Endothelial cell (in vitro differentiated cells): Measurements from ENCODE around the gene EHD1. TPM values are rescaled to one million over a fixed set of nuclear protein-coding genes. Genes with fewer than 3 reads are reported as not detected.

Experiments
- DNase-seq: peaks from one replicate; pipeline ENCODE4 v3.0.0; 2021; ENCODE audit warnings: low spot score
- H3K27ac Mint-ChIP-seq: one replicate; pipeline ENCODE4 v1.8.0; 2021; ENCODE audit warnings: mixed read lengths, inconsistent platforms; ENCODE audit not compliant: unreplicated experiment
- H3K27me3 Mint-ChIP-seq: one replicate; pipeline ENCODE4 v1.8.0; 2021; ENCODE audit warnings: mild to moderate bottlenecking, moderate library complexity, mixed read lengths, inconsistent platforms; ENCODE audit not compliant: unreplicated experiment
- H3K36me3 Mint-ChIP-seq: one replicate; pipeline ENCODE4 v1.8.0; 2021; ENCODE audit warnings: mild to moderate bottlenecking, low read depth, mixed read lengths, inconsistent platforms; ENCODE audit not compliant: unreplicated experiment
- H3K4me1 Mint-ChIP-seq: one replicate; pipeline ENCODE4 v1.8.0; 2021; ENCODE audit warnings: mild to moderate bottlenecking, mixed read lengths, inconsistent platforms; ENCODE audit not compliant: unreplicated experiment
- H3K4me3 Mint-ChIP-seq: one replicate; pipeline ENCODE4 v1.8.0; 2021; ENCODE audit warnings: mild to moderate bottlenecking, mixed read lengths, inconsistent platforms; ENCODE audit not compliant: unreplicated experiment
- H3K9me3 Mint-ChIP-seq: one replicate; pipeline ENCODE4 v1.8.0; 2021; ENCODE audit warnings: mixed read lengths, inconsistent platforms; ENCODE audit not compliant: unreplicated experiment
- total RNA-seq: library from RNA; stranded (reverse); fragmentation: NEBNext Ultra II Directional; extraction: Animal tissue kit (Norgen Biotek cat#: 25700); gene quantifications from one replicate; pipeline ENCODE4 v1.2.1, GENCODE V29; 2021; ENCODE audit not compliant: unreplicated experiment
- TF ChIP-seq, protein P1 (sequence below): fragments of 200-600 bp; sonication (generic); IDR thresholded peaks from one replicate; pipeline ENCODE4 v1.5.0; 2021; ENCODE audit warnings: antibody characterized with exemption; ENCODE audit not compliant: unreplicated experiment

Gene EHD1
- total RNA-seq, 1 donor from 2014 or later: 84.0 TPM

DNA sequence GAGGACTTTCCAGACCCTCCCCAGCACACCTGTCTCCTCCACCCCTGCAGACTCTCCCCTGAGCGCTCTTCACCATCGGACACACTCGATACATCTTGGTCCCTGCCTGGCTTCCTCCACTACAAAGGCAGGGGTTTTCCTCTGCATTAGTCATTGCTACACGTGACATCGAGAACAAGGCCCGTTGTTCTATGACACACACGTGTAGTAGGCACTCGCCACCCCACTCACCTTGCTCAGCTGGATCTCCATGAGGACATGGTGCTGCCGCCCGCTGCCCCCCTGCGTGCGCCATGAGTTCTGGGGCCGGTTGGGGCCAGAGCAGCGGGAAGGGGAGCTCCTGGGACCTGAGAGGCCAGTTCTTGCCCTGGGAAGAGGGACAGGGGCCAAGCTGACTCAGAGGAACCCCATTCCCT, 21.9 kb upstream of the EHD1 start:
- H3K27me3 Mint-ChIP-seq: peaks cover 9% of the 10 kb centered on the region
- H3K4me3 Mint-ChIP-seq: peak overlapping the region; percentile 22
- no peaks in the 10 kb centered on the region for H3K9me3 Mint-ChIP-seq
- no peaks in the 10 kb centered on the region for H3K4me1 Mint-ChIP-seq
- H3K36me3 Mint-ChIP-seq: peaks cover 28% of the 10 kb centered on the region
- DNase-seq: no peak
- TF ChIP-seq, protein P1, sequence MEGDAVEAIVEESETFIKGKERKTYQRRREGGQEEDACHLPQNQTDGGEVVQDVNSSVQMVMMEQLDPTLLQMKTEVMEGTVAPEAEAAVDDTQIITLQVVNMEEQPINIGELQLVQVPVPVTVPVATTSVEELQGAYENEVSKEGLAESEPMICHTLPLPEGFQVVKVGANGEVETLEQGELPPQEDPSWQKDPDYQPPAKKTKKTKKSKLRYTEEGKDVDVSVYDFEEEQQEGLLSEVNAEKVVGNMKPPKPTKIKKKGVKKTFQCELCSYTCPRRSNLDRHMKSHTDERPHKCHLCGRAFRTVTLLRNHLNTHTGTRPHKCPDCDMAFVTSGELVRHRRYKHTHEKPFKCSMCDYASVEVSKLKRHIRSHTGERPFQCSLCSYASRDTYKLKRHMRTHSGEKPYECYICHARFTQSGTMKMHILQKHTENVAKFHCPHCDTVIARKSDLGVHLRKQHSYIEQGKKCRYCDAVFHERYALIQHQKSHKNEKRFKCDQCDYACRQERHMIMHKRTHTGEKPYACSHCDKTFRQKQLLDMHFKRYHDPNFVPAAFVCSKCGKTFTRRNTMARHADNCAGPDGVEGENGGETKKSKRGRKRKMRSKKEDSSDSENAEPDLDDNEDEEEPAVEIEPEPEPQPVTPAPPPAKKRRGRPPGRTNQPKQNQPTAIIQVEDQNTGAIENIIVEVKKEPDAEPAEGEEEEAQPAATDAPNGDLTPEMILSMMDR: no peak
- H3K27ac Mint-ChIP-seq: peak overlapping the region; percentile 62

DNA sequence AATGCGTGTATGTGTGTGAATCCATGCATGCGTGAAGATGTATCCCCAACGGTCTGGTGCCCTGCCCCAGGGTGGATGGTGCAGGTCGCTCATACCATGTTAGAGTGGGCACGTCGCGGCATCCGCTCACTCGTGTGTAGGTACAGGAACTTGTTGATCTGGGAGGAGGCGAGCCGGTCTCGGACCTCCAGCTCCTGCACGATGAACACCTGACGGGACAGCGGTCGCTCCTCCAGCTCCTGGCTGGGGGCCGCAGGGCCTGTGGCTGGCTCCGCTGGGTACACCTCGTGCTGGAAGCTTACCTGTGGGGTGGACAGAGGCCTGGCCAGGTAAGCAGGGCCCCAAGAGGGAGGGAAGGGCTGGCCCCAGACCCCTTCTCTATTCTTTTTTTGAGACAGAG, 20.1 kb upstream of the EHD1 start:
- H3K27me3 Mint-ChIP-seq: peaks cover 9% of the 10 kb centered on the region
- H3K4me1 Mint-ChIP-seq: no peaks in the 10 kb centered on the region
- H3K36me3 Mint-ChIP-seq: peaks cover 23% of the 10 kb centered on the region
- TF ChIP-seq, protein P1: no peak
- DNase-seq: no peak
- H3K4me3 Mint-ChIP-seq: no peak overlapping the region
- no peak overlapping the region for H3K27ac Mint-ChIP-seq
- H3K9me3 Mint-ChIP-seq: no peaks in the 10 kb centered on the region

DNA sequence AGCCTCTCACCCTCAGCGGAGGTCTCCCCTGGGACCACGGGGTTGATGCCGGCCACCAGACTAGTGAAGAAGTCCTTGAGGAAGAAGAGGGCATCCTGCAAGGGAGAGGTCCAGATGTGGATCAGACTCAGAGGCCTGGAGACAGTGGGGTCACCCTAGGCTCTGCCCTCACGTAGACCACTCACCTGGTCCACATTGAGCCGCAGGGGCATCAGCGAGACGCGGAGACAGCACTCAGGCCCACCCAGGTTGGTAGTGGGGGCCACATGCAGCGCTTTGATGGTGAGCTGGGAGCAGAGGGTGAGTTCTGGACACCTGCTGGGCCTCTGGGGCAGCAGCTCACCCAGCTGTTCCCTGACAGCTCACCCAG, 19.6 kb upstream of the EHD1 start:
- TF ChIP-seq, protein P1: no peak
- Mint-ChIP-seq H3K9me3 (no peaks in the 10 kb centered on the region), H3K27ac (no peak overlapping the region), H3K4me1 (no peaks in the 10 kb centered on the region), H3K27me3 (peaks cover 9% of the 10 kb centered on the region), H3K4me3 (no peak overlapping the region), H3K36me3 (peaks cover 23% of the 10 kb centered on the region)
- no peak for DNase-seq

DNA sequence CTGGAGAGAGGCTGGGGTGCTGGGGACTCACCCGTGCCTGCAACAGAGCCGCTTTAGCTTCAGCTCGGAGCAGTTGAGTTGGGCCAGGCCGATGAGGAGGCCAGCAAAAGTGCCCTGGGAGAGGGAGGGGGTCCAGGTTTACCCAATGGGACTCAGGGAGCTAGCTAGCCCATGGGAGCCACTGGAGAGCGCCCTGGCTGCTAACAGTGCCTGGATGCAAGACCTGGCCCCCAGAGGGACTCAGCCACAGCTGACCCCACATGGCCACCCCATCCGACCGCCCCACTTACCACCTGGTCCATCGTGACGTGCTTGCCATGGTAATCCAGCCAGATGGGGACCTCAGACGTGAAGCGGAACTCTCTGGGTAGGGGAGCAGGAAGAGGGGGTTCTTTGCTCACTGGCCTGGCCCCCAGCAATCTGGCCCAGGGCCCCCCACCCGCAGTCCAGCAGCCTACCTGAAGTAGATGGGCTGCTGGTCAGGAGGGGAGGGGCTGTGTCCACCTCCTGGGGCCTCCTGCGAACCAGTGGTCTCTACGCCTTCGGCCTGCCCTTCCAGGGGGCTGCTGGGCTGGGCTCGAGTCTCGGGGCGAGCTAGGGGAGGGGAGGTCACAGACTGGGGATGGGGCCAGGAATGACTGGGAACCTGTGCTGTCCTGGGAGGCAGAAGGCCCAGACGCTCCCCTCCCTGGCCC, 19.1 kb upstream of the EHD1 start:
- TF ChIP-seq, protein P1: no peak
- H3K9me3 Mint-ChIP-seq: no peaks in the 10 kb centered on the region
- H3K4me1 Mint-ChIP-seq: no peaks in the 10 kb centered on the region
- DNase-seq: no peak
- H3K27ac Mint-ChIP-seq: no peak overlapping the region
- H3K36me3 Mint-ChIP-seq: peaks cover 23% of the 10 kb centered on the region
- peaks cover 9% of the 10 kb centered on the region for H3K27me3 Mint-ChIP-seq
- H3K4me3 Mint-ChIP-seq: no peak overlapping the region

DNA sequence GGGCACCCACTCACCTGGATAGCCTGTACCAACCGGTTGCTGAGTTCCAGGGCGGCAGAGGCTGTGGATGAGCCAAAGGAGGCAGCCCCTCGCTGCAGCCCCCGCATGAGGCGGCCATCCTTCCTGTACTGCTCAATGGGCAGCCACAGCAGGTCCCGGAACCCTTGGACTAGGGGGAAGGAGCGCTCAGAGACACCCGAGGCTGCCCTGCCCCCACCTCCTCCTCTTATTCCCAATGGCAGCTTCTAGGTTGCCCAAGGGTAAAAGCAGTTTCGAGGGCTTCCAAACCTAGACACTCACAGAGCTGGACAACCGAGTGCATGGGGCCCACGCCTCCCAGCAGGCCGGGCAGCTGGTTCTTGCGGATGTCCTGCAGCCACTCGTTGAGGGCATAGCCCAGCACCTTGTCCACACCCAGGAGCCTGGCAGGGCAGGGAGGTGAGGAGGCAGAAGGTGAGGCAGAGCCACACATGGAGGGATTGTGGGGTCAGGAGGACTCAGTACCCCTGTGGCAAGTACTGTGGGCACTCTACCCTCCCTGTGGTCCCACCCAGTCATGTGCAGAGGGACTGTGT, 18.1 kb upstream of the EHD1 start:
- Mint-ChIP-seq H3K36me3 (peaks cover 21% of the 10 kb centered on the region), H3K4me1 (no peaks in the 10 kb centered on the region), H3K27me3 (peaks cover 12% of the 10 kb centered on the region), H3K9me3 (no peaks in the 10 kb centered on the region), H3K4me3 (no peak overlapping the region), H3K27ac (no peak overlapping the region)
- DNase-seq: no peak
- TF ChIP-seq, protein P1: no peak
